OCI-LY3 (cell line): ENCODE data around the gene TOP3B.
A peak's percentile ranks its signal among the peaks of the same experiment; 100 is the strongest.

ENCODE experiments used
- H2AFZ ChIP-seq: fragments of 200-600, 300-600 bp; shearing (Covaris generic); 2 replicates; pipeline ENCODE4 v1.6.0; 2014; ENCODE audit warnings: antibody characterized with exemption, low read depth, low read length
- H3K27ac ChIP-seq: fragments of 200-600, 300-600 bp; sonication (generic); 2 replicates; pipeline ENCODE4 v1.5.1; 2014; ENCODE audit warnings: mild to moderate bottlenecking, low read length, moderate library complexity, mixed read lengths
- H3K27me3 ChIP-seq: fragments of 200-600, 300-600 bp; sonication (generic); 2 replicates; pipeline ENCODE4 v1.6.1; 2014; ENCODE audit warnings: low read depth, low read length, mixed read lengths
- H3K36me3 ChIP-seq: fragments of 200-600, 300-600 bp; sonication (generic); replicated peaks from 2 replicates; pipeline ENCODE3; 2014; ENCODE audit warnings: low read depth, low read length, mixed read lengths
- H3K4me1 ChIP-seq: fragments of 300-600, 200-600 bp; sonication (generic); 2 replicates; pipeline ENCODE4 v1.6.1; 2014; ENCODE audit warnings: low read length, mixed read lengths
- H3K4me2 ChIP-seq: fragments of 200-600, 300-600 bp; sonication (generic); 2 replicates; pipeline ENCODE4 v1.6.1; 2014; ENCODE audit warnings: low read length, mixed read lengths
- H3K4me3 ChIP-seq: fragments of 300-600, 200-600 bp; sonication (generic); 2 replicates; pipeline ENCODE4 v1.5.1; 2014; ENCODE audit warnings: antibody characterized with exemption, mild to moderate bottlenecking, low read length, moderate library complexity
- H3K79me2 ChIP-seq: fragments of 300-600, 200-600 bp; shearing (Covaris generic); 2 replicates; pipeline ENCODE4 v1.6.1; 2014; ENCODE audit warnings: mild to moderate bottlenecking, low read length, mixed read lengths
- H3K9ac ChIP-seq: fragments of 300-600, 200-600 bp; shearing (Covaris generic); 2 replicates; pipeline ENCODE4 v1.6.0; 2014; ENCODE audit warnings: mild to moderate bottlenecking, low read length, moderate library complexity
- H3K9me3 ChIP-seq: fragments of 200-600, 300-600 bp; shearing (Covaris generic); 2 replicates; pipeline ENCODE4 v1.6.1; 2014; ENCODE audit warnings: low read length, mixed read lengths; ENCODE audit not compliant: insufficient read depth
- H4K20me1 ChIP-seq: fragments of 200-600, 300-600 bp; sonication (generic); 2 replicates; pipeline ENCODE4 v1.6.1; 2016; ENCODE audit warnings: low read length, mixed read lengths; ENCODE audit not compliant: insufficient read depth
- EZH2phosphoT487 ChIP-seq: fragments of 200-600 bp; shearing (Covaris generic); IDR thresholded peaks from 2 replicates; pipeline ENCODE4 v1.6.1; 2018; ENCODE audit warnings: antibody characterized with exemption, mixed run types, low read depth
- TF ChIP-seq, protein P1 (sequence below): fragments of 200-600, 300-600 bp; sonication (generic); IDR thresholded peaks from 2 replicates; pipeline ENCODE4 v1.5.1; 2014; ENCODE audit warnings: antibody characterized with exemption, low read length, low read depth

TOP3B gene, protein sequence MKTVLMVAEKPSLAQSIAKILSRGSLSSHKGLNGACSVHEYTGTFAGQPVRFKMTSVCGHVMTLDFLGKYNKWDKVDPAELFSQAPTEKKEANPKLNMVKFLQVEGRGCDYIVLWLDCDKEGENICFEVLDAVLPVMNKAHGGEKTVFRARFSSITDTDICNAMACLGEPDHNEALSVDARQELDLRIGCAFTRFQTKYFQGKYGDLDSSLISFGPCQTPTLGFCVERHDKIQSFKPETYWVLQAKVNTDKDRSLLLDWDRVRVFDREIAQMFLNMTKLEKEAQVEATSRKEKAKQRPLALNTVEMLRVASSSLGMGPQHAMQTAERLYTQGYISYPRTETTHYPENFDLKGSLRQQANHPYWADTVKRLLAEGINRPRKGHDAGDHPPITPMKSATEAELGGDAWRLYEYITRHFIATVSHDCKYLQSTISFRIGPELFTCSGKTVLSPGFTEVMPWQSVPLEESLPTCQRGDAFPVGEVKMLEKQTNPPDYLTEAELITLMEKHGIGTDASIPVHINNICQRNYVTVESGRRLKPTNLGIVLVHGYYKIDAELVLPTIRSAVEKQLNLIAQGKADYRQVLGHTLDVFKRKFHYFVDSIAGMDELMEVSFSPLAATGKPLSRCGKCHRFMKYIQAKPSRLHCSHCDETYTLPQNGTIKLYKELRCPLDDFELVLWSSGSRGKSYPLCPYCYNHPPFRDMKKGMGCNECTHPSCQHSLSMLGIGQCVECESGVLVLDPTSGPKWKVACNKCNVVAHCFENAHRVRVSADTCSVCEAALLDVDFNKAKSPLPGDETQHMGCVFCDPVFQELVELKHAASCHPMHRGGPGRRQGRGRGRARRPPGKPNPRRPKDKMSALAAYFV

DNA sequence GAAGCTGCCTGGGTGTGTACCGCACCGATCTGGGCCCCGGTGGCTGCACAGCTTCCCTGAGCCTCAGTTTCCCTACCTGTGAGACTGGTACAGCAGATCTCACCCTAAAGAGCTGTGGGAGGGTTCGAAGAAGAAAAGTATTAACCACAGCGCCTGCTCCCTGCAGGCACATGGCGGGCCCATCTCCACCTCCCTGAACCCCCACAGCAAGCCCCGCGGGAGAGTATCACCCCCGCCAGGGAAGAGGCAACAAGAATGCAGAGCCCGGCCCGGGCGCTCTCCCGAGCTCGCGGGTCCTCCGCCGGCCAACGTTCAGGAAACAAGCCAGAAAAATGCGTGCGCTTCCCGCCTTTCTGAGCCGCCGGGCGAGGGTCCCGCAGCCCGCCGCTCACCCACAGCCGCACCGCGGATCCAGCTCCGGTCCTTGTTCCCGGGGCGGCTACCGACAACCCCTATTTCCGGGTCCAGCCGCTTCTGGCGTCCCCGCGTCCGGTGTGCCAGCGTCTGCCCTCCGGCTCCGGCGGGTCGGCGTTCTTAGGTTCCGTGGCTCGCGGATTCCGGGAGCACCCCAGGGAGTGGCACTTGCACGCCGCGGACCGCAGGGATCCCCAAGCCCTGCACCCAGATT, at the start of gene TOP3B:
Gene TOP3B, minus strand, starts transcription at position 450 of the 628 bp plus-strand sequence. CDS start 7,078 bp downstream, outside the sequence.
- Histone ChIP-seq H3K4me1 (peaks cover 10% of the 10 kb centered on the region), H3K4me3 (peak within 1 kb of the TSS; percentile 87), H4K20me1 (0 out of 2 replicates have a peak, but pooled peaks cover 4% of the 10 kb centered on the region), H2AFZ (peak within 1 kb of the TSS; percentile 87), H3K27me3 (no peaks in the 10 kb centered on the region), H3K36me3 (no peaks in the 10 kb centered on the region), H3K9ac (peak within 1 kb of the TSS; percentile 86), H3K27ac (peak within 1 kb of the TSS; percentile 27; the same call in 1 of the 2 replicates), H3K9me3 (no peaks in the 10 kb centered on the region), H3K79me2 (peaks cover 27% of the 10 kb centered on the region), H3K4me2 (peak within 1 kb of the TSS; percentile 95)
- TF ChIP-seq, protein P1, sequence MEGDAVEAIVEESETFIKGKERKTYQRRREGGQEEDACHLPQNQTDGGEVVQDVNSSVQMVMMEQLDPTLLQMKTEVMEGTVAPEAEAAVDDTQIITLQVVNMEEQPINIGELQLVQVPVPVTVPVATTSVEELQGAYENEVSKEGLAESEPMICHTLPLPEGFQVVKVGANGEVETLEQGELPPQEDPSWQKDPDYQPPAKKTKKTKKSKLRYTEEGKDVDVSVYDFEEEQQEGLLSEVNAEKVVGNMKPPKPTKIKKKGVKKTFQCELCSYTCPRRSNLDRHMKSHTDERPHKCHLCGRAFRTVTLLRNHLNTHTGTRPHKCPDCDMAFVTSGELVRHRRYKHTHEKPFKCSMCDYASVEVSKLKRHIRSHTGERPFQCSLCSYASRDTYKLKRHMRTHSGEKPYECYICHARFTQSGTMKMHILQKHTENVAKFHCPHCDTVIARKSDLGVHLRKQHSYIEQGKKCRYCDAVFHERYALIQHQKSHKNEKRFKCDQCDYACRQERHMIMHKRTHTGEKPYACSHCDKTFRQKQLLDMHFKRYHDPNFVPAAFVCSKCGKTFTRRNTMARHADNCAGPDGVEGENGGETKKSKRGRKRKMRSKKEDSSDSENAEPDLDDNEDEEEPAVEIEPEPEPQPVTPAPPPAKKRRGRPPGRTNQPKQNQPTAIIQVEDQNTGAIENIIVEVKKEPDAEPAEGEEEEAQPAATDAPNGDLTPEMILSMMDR = no peak
- no peak for TF ChIP-seq EZH2phosphoT487

DNA sequence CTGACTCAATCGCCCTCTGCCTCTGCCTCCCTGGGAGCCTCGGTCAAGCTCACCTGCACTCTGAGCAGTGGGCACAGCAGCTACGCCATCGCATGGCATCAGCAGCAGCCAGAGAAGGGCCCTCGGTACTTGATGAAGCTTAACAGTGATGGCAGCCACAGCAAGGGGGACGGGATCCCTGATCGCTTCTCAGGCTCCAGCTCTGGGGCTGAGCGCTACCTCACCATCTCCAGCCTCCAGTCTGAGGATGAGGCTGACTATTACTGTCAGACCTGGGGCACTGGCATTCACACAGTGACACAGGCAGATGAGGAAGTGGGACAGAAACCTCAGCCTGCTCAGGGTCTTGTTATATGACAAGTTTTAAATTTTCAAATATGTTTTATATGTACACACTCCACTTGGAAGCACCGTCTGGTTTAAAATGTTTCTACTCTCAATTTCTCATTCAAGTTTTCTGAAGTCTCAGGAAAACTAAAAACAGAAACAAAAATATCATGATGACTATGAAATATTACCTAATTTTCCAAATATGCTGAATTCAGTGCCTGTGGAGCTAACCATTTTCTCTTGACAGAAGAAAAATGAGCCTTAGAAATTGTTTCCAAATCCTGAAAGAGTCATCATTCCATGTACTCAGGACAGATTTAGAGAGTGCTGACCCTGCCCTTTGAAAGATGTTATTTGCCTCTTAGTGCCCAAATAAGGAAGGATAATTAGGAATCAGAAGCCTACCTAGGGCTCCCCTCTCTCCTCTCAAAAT, 48.8 kb upstream of the TOP3B start:
- H3K27ac ChIP-seq = peak overlapping the region; percentile 90
- H3K36me3 ChIP-seq = no peaks in the 10 kb centered on the region
- H3K27me3 ChIP-seq = no peaks in the 10 kb centered on the region
- TF ChIP-seq, protein P1 = no peak
- no peak for TF ChIP-seq EZH2phosphoT487
- H3K9ac ChIP-seq = peak overlapping the region; percentile 83
- peaks cover 50% of the 10 kb centered on the region for H3K4me1 ChIP-seq
- peak overlapping the region; percentile 74 for H3K4me3 ChIP-seq
- no peaks in the 10 kb centered on the region for H4K20me1 ChIP-seq
- peak overlapping the region; percentile 93 for H3K4me2 ChIP-seq
- peak overlapping the region; percentile 19; the same call in 1 of the 2 replicates for H2AFZ ChIP-seq
- no peaks in the 10 kb centered on the region for H3K79me2 ChIP-seq
- no peaks in the 10 kb centered on the region for H3K9me3 ChIP-seq

DNA sequence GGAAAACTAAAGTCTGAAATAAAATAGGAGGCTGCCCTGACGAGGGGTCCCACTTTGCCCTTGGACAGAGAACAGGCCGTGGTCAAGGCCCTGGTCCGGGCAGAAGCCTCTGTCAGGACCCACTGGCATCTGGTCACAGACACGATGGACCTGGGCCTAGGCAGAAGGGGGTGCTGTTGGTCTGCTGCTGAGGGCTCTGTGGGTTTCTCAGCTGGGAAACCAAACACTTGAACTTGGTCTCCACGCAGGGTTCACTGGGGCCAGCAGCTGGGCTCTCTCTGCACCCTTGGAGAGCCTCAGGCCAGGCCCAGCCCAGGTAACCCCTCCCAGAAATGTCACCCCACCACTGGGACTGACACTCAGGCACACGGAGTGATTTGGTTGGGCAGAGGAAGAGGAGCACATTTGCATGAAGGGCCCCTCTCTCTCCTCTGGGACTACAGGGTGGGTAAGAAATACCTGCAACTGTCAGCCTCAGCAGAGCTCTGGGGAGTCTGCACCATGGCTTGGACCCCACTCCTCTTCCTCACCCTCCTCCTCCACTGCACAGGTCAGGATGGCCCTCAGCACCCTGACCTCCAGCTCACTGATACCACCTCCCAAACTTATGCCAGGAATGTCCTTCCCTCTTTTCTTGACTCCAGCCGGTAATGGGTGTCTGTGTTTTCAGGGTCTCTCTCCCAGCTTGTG, 48.1 kb upstream of the TOP3B start:
- Histone ChIP-seq H3K4me1 (peaks cover 56% of the 10 kb centered on the region), H3K27me3 (no peaks in the 10 kb centered on the region), H3K4me3 (peak overlapping the region; percentile 74), H3K27ac (peak overlapping the region; percentile 90), H3K79me2 (no peaks in the 10 kb centered on the region), H2AFZ (peak overlapping the region; percentile 60; the same call in 1 of the 2 replicates), H3K4me2 (peak overlapping the region; percentile 93), H3K9ac (peak overlapping the region; percentile 83), H3K9me3 (no peaks in the 10 kb centered on the region), H4K20me1 (no peaks in the 10 kb centered on the region), H3K36me3 (no peaks in the 10 kb centered on the region)
- TF ChIP-seq, protein P1 = peak; percentile 92
- no peak for TF ChIP-seq EZH2phosphoT487
